Limb (tissue), 2 donors: ENCODE results near the gene DAB2IP.
A peak's percentile ranks its signal among the peaks of the same experiment; 100 is the strongest.

Experiments used
- DNase-seq, 2 donors: peaks; one replicate each; pipeline ENCODE4 v3.0.0-alpha.2; 2016; ENCODE audit errors: extremely low spot score in 2 of 2

DAB2IP gene

GRCh38 chr9:121833061-121833460, 181.6 kb downstream of the DAB2IP start:
- DNase-seq = peak in 1 of 2 donors; percentile 11
